SIG-M5 (cell line): Measurements from ENCODE around the gene SPTSSB.

Experiments used
- DNase-seq: peaks from one replicate; lab custom pipeline; 2025; lab: John Stamatoyannopoulos, UW

The SPTSSB gene

DNA sequence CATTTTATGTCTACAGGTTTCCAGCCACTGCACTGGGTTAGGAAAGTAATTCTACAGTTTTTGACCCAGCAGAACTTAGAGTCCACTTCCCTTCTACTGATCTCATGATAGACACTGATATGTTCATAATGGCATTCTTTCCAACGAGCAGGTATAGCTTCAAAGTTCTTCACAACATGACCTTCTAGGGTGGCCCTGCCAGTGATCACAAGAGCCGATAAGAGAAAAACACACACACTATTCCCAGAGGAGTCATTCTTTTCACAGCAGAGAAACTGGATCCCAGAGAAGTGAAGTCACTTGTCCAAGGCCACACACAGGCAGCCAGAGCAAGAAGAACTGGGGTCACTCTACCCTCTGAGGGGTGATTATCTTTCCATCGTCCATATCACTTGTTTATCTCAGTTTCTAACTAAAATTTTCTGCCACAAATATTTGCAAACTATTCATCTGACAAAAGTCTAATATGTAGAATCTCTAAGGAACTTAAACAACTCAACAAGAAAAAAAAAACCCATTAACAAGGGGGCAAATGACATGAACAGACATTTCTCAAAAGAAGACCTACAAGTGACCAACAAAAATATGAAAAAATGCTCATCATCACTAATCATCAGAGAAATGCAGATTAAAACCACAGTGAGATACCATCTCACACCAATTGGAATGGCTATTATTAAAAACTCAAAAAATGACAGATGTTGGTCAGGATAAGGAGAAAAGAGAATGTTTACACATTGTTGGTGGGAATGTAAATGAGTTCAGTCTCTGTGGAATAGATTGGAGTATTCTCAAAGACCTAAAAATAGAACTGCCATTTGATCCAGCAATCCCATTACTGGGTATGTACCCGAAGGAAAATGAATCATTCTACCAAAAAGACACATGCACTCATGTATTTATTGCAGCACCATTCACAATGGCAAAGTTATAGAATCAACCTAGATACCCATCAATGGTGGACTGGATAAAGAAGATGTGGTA, 31.5 kb downstream of the SPTSSB start:
- DNase-seq: no peak

DNA sequence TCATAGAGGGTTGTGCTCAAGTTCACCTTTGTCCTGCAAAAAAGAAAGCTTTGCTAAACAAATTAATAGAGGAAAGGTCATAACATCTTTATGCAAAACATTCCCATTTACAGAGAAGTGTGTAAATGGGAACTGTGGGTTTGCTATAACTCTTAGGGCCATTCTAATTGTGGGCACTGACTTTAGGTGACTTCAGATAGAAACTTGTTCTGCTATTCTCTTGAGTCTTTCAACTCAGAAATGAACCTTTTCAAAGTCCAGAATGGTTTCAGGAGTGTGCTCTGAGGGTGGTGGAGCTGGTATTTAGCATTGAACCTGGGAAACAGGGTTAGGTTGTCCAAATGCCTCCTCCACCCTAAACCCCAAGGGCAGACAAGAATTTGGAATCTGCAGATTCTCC, 34.0 kb downstream of the SPTSSB start:
- no peak for DNase-seq

DNA sequence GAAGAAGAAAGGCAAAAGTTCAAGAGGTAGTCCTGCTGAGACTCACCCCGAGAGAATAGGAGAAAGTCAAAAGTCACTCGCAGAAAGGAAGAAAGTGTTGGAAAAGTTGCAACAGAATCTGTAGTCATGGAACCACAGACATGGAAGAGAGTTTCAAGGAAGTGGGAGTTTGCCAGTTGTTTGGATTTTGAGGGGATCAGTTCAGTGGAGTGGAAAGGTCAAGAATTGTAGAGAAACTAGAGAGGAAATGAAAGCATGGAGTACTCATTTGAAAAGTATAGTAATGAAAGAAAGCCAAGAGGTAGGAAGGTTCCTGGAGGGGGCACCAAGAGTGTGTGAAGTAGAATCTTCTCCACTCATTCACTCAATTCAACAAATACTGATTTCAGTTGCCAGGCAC, 34.7 kb downstream of the SPTSSB start:
- DNase-seq: no peak

DNA sequence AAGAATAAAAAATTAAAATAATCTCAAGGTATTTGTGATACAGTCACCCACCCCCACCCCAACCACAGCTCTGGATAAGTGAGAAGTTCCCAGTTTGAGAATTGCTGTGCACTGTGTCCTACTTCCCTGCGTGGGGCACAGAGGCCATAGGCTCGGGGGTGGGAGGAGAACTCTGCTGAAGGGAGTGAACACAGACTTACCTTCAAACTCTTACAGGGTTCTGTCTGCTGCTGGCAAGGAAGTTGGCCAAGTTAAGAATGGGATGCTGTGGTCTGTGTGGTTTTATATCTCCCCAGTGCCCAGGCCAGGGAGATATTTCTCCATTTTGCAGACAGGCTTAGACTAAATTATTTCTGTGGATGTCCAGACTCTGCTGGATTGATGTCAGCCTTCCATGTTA, 37.6 kb downstream of the SPTSSB start:
- DNase-seq: no peak

DNA sequence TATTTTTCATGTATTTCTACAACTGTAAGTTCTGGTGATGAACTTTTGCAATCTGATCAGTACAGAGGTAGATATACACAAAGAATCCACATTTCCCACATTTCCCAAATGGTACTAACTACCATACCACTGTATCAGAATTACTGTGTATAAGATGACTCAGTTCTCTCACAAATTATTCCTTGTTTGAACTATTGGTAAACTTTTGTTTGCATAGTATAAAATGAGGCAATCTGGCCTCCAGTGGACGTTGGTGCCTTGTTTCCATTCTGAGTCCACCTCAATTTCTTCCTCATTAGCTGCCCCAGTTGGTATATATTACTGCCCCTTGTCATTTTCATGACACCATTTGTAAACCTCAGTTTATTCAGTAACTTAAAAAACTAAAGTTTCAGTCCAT, 38.5 kb downstream of the SPTSSB start:
- no peak for DNase-seq

DNA sequence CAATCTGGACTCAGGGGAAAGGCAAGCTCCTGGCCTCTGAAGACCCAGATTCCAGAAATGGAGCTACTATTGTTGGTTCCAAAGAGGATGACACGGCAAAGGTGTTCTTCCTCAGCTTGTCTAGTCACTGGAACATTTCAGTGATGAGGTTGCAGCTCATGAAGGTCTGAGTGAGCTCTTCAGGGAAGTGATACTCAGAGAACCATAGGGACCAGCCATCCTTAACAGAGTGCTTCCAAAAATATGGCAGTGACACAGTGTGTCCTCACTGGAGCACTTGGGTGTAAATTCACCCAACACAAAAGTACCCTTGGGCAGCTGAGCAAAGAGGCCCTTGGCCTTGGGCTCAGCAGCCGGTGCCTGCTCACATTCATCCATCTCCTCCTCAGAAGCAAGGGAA, 46.3 kb downstream of the SPTSSB start:
- DNase-seq: no peak

DNA sequence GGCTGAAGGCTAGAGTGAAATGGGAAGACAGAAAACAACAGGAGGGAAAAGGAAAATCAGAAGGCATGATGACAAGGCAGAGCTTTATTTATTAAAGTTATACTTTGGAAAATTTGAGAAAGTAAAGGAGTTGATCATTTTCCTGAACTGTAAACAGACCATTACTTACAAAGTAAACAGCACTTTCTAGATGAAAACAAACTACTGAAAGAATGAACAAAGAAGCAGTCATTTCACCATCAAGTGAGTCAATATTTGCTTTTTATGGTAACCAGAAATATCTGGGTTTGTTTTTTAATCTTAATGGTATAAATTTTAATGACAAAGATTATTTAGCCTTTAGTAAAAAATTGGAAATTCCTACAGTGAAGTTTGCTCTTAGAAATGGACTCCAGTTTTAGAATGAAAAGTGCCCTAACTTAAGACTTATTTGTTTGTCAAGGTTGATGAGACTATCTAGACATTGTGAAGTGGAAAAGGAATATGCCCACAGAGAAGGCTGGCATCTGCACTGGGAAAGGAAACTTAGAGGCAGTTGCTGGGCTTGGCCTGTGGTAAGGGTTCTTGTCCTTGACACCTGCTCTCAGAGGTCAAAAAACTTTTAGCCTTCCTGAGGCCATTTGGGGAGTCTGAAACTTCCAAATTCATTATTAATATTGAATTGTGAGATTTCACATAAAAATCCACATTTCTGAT, 47.2 kb downstream of the SPTSSB start:
- DNase-seq: no peak

DNA sequence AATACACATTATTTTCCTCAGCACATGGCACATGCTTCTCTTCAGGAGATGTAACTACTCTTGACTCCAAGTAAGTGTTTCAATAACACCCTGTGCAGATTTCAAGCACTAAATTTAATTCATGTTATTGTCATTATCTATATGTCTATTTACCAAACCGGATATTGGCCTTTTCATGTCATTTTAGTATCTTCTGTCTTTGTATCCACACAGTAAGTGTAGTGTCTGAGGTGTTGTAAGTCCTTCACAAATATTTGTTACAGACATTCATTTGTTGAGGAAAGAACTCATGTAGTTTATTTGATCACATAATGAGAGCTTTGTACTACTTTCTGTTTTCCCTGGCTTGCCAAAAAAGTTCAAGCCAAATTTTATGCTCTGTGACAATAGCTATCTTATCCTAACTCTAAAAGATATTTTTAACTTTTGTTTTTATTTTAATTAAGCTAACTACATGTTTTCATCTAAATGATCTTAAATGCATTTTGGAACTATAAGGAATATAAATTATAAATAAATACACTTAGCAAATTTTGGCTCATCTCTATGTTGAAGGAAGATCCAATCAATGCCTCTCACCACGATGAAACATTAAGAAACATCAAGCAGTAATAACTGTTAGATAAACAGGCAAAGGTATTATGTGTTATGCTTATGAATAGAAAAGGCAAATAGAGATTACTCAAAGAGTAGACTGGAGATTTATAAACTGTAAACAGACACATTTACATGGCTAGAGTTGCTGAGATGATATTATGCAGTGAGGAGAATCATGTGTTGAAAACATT, 48.3 kb downstream of the SPTSSB start:
- no peak for DNase-seq

DNA sequence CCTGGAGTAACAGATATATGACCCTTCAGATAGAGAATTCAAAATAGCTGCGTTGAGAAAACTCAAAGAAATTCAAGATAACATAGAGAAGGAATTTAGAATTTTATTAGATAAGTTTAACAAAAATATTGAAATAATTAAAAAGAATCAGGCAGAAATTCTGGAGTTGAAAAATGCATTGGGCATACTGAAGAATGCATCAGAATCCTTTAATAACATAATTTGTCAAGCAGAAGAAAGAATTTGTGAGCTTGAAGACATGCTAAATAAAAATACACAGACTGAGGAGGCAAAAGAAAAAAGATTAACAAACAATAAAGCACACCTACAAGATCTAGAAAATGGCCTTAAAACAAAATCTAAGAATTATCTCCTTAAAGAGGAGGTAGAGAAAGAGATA, 50.5 kb downstream of the SPTSSB start:
- DNase-seq: no peak

DNA sequence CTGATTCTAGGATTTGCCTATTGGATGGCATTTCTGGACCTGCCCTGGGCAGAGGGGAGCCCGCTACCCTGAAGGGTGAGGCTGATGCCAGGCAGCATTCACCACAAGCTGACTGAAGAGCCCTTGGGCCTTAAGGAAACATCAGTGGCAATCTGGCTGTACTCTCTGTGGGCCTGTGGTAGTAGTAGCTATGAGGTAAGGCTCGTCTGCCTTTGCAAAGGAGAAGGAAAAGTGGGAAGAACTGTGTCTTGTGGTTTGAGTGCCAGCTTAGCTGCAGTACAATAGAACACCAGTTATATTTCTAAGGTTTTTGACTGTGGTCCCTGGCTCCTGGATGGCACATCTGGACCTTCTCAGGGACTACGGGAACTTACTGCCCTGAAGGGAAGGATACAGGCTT, 51.5 kb downstream of the SPTSSB start:
- no peak for DNase-seq

DNA sequence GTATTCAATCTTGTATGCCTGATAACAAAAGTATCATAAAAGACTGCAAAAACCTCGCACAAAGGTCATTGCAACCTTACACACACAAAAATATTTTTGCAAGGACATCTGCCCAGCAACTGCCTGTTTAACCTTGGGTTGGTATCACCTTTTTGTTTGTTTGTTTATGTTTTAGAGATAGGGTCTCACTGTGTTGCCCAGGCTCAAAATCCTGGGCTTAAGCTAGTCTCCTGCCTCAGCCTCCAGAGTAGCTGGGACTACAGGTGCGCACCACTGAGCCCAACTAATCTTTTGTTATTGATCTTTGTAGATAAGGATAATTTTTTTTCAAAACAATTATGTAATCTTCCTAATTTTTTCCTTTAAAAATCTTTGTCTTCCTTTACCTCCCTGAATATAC, 54.2 kb downstream of the SPTSSB start:
- DNase-seq: no peak

DNA sequence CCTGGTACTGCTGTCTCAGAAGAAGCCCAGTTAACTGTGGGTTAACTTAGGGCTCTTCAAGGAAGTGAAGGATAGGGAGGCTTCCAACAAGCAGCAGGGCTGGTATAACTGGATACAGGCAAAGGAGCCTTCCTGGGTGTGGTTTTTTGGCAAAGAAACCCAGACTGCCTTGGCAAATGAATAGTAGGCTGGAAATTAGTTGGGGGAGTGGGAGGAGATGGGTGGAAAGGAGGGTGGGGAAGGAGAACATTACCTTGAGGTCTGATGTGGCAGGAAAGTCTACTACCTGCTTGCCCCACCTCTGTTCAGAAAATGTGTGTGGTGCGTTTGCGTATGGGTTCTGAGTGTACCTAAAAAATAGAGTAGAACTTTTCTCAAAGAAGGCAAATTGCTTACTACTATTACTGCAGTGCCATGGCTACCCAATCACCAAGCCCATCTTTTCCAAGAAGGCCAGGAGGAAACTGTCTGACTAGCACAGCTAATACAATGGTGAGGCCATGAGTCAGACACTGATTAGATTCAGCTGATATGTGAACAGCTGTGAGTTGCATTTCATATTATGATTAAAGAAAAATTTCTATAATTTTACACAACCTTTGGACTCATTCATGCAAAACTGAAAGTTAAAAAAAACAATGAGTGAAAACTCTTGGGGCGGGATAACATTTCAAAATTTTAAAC, 55.2 kb downstream of the SPTSSB start:
- DNase-seq: no peak

DNA sequence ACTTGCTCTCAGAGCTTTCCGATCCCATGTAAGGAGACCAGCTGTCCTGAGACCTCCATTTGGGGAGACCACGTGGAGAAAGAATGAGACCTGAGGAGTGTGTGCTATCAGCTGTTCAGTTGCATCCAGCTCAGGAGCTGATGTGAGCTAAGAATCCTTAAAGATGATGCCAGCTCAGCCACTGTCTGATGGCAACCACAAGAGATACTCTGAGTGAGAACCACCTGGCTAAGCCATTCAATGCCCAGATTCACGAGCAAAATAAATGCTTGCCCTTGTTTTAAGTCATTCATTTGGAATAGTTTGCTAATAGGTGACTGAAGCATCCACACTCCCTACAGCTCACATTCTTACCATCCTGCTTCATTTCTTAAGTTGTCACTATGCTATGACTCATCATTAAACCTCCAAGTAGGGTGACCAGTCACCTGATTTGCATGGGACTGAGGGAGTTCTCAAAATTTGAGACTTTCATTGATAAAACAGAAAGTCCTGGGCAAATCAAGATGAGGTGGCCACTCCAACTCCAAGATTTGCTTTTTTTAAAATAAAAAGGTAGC, 56.4 kb downstream of the SPTSSB start:
- DNase-seq: no peak

DNA sequence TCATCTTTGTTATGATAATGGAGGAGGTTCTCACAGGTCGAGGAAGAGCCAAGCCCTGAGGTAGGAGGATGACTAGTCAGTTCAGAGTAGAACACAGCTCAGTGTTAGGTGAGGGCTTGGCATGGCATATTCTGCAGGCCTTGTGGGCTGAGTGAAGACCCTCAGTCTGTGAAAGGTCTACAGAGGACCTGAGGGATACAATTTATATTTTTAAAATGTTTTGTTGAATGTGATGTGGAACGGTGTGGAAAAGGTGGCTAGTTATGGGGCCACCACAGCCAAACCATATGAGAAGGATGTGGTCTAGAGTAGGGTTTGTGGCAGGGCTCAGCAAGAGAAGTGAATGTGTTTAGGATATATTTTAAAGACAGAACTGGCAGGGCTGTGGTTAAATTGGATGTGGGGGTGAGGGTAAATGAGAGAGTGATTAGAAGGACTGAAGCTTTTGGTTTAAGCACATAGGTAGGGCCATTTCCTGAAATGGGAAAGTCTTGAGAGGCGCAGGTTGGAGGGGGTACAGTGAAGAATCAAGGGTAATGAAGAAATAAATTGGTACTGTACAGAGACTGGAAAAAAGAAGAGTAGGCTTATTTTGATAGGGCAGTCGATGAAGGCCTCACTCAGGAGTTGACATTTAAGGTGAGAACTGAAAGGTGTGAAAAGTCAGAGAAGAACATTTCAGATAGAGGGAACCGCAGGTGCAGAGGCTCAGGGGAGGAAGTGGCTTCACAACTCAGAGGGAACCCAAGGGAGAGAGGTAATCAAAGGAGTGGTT, 60.5 kb downstream of the SPTSSB start:
- no peak for DNase-seq

DNA sequence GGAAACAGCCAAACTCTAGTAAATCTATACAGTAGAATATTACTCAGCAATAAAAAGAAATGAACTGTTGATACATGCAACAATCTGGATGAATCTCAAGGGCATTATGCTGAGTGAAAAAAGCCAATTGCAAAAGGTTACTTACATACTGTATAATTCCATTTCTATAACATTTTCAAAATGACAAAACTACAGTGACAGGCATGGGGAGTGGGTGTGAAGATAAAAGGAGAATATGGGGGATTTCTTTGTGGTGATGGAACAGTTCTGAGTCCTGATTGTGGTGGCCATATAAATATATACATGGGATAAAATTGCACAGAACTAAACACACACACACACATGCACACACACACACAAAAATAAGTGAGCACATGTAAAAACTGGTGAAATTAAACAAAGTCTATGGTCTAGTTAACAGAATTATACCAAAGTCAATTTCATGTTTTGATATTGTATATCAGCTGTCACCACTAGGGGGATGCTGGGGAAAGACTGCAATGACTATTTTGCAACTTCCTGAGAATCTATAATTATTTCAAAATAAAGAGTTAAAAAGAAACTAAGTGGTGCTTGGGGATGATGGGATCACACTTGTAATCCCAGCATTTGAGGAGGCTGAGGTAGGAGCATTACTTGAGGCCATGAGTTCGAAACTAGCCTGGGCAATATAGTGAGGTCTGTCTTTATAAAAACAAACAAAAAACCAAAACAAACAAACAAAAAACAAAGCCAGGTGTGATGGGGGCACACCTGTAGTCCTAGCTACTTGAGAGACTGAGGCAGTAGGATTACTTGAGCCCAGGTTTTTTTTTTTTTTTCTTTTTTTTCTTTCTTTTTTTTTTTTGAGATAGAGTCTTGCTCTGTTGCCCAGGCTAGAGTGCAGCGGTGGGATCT, 66.0 kb downstream of the SPTSSB start:
- DNase-seq: no peak

DNA sequence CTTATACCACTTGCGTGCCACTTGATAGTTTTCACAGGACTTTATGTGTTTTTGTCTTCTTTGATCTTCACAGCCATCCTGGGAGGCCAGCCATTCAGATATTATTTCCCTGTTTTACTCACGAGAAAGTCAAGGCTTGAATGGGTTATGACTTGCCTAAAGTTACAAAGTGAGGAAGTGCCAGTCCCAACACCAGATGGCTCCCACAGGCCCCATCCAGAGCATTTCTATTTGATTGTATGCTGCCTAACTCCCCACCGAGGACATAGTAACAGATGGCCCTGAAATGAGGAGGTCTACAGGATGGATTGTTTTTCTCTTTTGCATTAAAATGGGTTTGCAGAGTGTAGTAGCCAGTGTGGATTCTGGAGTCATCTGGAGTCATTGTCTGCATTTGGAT, 74.5 kb downstream of the SPTSSB start:
- no peak for DNase-seq

DNA sequence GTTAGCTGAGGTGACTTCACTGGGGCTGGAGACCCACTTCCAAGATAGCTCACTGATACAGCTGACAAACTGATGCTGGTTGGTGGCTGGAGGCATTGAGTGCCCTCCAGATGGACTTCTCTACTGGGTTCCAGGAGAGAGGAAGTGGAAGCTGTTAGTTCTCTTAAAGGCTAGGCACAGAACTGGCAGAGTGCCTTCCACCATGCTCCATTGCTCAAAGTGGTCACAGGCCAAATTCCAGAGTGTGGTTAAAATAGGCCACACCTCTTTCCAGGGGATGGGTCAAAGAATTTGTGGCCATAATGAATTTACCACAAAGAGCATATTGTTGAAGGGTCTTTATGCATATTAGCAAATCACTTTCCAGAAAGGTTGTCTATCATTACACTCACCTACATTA, 76.0 kb downstream of the SPTSSB start:
- DNase-seq: no peak
